ENCODE results near the gene SLC37A4. TPM values are rescaled to one million over a fixed set of nuclear protein-coding genes. Genes with fewer than 3 reads are reported as not detected.
"Not testable (repeated sequence)": the region's sequence is repeated elsewhere in the genome, so short reads cannot be mapped to it uniquely, and the experiment has no call there.

Gene SLC37A4
- polyA plus RNA-seq, 1 experiment: 21.4 TPM

DNA sequence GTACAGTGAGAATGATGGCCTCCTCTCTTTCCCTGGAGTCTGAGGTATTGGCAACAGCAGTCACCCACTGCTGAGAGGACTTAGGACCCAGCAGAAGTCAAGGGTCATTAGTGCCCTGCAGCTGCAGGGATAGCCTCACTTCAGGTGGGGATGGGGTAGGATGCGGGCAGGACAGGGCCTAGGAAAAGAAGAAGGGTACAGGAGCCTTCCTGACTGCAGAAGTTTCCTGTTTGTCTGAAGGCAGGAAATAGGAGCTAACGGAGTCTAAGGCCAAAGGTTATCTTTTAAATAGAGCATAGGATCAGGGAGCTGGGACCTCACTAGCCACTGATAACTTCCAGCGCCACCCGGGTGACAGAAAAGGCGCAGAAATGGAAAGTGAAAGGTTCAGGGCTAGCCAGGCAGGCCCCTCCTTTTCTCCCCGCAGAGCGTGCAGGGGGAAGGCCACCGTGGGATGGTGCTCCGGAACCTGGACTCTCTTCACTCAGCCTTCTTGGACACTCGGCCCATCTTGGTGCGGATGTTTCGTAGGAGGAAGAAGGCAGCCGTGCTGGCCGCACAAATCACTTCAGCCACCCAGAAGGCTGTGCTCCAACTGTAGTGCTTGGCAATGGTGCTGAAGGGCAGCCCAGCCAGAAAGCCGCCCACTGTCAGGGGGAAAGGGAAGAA is 6.1 kb downstream of the SLC37A4 start:
- Histone ChIP-seq H3K4me3 (ENCODE audit: low read depth, low read length) (no peak overlapping the region), H3K36me3 (ENCODE audit: control insufficient read depth, insufficient read depth, low read length) (peaks cover 8% of the 10 kb centered on the region), H3K27me3 (ENCODE audit: control insufficient read depth, insufficient read depth, low read length) (no peaks in the 10 kb centered on the region)
- ChIA-PET CTCF (interaction anchor here (1.0 kb wide), 1 partner anchor 95 kb away, joined by 4 read pairs; no protein-coding TSS in a partner anchor), POLR2A (no interaction called here)
- TF ChIP-seq, protein P1, sequence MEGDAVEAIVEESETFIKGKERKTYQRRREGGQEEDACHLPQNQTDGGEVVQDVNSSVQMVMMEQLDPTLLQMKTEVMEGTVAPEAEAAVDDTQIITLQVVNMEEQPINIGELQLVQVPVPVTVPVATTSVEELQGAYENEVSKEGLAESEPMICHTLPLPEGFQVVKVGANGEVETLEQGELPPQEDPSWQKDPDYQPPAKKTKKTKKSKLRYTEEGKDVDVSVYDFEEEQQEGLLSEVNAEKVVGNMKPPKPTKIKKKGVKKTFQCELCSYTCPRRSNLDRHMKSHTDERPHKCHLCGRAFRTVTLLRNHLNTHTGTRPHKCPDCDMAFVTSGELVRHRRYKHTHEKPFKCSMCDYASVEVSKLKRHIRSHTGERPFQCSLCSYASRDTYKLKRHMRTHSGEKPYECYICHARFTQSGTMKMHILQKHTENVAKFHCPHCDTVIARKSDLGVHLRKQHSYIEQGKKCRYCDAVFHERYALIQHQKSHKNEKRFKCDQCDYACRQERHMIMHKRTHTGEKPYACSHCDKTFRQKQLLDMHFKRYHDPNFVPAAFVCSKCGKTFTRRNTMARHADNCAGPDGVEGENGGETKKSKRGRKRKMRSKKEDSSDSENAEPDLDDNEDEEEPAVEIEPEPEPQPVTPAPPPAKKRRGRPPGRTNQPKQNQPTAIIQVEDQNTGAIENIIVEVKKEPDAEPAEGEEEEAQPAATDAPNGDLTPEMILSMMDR (IDR thresholded peaks at IDR 0.05; ENCODE audit: insufficient read depth, low read depth, low read length): no peak
- DNase-seq (ENCODE audit: low read depth): no peak

DNA sequence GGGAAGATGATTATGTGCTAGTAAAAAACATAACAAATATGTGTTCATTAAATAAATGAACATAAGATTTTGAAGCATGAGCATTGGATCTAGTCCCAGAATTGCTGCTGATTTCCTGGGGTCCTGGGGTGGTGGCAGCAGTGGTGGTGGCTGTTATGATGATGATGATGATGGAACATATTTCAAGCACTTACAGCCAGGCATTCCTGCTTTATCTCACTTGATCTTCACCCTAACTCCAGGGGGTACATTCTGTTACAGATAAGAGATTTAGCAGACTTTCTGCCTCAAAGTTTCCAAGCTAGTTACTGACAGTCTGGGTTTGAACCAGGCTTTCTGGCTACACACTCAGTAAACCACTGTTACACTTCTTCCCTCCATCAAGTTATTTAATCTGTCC is 6.9 kb downstream of the SLC37A4 start:
- H3K4me3 ChIP-seq (ENCODE audit: low read depth, low read length): no peak overlapping the region
- CTCF ChIA-PET: no interaction called here
- TF ChIP-seq, protein P1 (IDR thresholded peaks at IDR 0.05; ENCODE audit: insufficient read depth, low read depth, low read length): no peak
- POLR2A ChIA-PET: interaction anchor here (0.6 kb wide), 2 partner anchors 61 to 98 kb away, joined by 5 to 14 read pairs; partner anchors contain the start of gene HINFP
- no peaks in the 10 kb centered on the region for H3K27me3 ChIP-seq (ENCODE audit: control insufficient read depth, insufficient read depth, low read length)
- DNase-seq (ENCODE audit: low read depth): no peak
- peaks cover 8% of the 10 kb centered on the region for H3K36me3 ChIP-seq (ENCODE audit: control insufficient read depth, insufficient read depth, low read length)

DNA sequence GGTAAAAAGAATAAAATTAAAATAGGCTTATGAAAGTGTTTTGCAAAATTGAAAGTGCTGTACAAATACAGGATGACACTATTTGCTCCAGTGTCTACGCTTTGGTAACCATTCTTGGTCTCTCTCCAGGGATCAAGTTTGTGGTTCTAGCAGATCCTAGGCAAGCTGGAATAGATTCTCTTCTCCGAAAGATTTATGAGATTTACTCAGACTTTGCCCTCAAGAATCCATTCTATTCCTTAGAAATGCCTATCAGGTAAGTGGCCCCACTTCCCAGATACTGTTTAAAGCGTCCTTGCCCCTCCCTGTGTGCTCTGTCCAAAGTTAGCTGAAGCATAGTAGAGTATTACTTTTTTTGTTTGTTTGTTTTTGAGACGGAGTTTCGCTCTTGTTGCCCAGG is 9.0 kb downstream of the SLC37A4 start:
- ChIA-PET POLR2A (no interaction called here), CTCF (no interaction called here)
- DNase-seq (ENCODE audit: low read depth): no peak
- H3K36me3 ChIP-seq (ENCODE audit: control insufficient read depth, insufficient read depth, low read length): peaks cover 8% of the 10 kb centered on the region
- no peak overlapping the region for H3K4me3 ChIP-seq (ENCODE audit: low read depth, low read length)
- TF ChIP-seq, protein P1 (IDR thresholded peaks at IDR 0.05; ENCODE audit: insufficient read depth, low read depth, low read length): no peak
- H3K27me3 ChIP-seq (ENCODE audit: control insufficient read depth, insufficient read depth, low read length): no peaks in the 10 kb centered on the region

DNA sequence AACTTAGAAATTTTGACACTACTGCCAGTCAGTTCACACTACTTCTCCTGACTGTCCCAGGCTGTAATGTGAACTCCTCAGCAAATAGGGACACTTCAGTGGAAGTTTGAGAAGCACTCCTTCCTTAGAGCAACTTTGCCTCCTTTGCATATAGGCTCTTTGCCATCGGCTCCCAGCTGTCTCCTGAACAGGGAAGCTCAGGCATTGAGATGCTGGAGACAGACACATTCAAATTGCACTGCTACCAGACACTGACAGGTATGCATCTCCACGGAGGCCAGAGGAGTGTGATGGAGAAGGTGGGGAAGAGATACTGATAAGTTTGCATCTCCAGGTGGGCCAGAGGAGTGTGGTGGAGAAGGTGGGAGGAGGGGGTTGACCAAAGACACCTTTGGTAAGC is 10.7 kb downstream of the SLC37A4 start:
- TF ChIP-seq, protein P1 (IDR thresholded peaks at IDR 0.05; ENCODE audit: insufficient read depth, low read depth, low read length): no peak
- CTCF ChIA-PET: interaction anchor here (1.2 to 3.4 kb wide), 2 partner anchors 10 to 360 kb away, joined by 3 to 13 read pairs; partner anchors contain the start of gene SLC37A4
- H3K36me3 ChIP-seq (ENCODE audit: control insufficient read depth, insufficient read depth, low read length): peaks cover 14% of the 10 kb centered on the region
- no peak for DNase-seq (ENCODE audit: low read depth)
- POLR2A ChIA-PET: no interaction called here
- H3K4me3 ChIP-seq (ENCODE audit: low read depth, low read length): peak overlapping the region; percentile 85
- no peaks in the 10 kb centered on the region for H3K27me3 ChIP-seq (ENCODE audit: control insufficient read depth, insufficient read depth, low read length)

DNA sequence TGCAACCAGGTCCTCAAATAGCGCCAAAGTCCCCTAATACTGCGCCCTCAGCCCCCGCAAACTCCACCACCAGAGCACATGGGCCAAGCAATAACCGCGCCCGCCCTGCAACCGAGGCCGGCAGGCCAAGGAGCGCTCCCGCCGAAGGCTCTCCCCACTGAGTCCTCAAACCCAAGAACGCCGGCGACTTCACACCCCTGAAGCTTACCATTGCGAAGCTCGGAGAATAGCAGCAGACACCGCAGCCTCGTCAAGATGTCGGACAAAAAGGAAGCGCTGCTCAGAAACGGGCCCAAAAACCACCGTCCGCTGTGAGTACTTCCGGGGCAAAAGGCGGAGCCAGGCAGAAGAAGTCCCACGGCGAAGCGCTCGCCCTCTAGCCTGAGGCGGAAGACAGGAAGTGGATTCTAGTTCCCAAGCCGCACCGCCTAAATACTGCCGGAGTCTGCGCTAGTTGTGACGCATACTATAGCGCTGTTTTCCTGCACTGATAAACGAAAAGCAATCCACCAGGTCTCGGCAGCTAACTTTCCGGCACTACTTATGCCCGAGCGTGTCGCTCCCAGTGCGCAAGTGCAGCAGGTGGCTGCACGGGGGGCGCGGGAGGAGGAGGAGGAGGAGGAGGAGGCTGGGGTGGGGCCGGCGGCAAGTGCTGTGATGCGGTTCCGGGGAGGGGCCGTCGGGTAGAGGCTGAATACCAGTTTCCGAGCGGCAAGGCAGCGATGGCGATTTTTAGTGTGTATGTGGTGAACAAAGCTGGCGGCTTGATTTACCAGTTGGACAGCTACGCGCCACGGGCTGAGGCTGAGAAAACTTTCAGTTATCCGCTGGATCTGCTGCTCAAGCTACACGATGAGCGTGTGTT is 12.4 kb downstream of the SLC37A4 start, which contains the start of the genes RPS25 and TRAPPC4:
Gene RPS25, minus strand, starts transcription at position 270 of the 865 bp plus-strand sequence. Its CDS starts 59 bp downstream, at position 211.
Gene TRAPPC4, plus strand, starts transcription at position 693 of the 865 bp plus-strand sequence. Its CDS starts 30 bp downstream, at position 723.
- DNase-seq (ENCODE audit: low read depth): peak; percentile 76
- Histone ChIP-seq H3K27me3 (ENCODE audit: control insufficient read depth, insufficient read depth, low read length) (no peaks in the 10 kb centered on the region), H3K4me3 (ENCODE audit: low read depth, low read length) (peak within 1 kb of the TSS; percentile 85), H3K36me3 (ENCODE audit: control insufficient read depth, insufficient read depth, low read length) (peaks cover 12% of the 10 kb centered on the region)
- ChIA-PET POLR2A (no interaction called here), CTCF (interaction anchor here (0.7 to 3.4 kb wide), 4 partner anchors 12 to 329 kb away, joined by 3 to 13 read pairs (median 3); partner anchors contain the start of gene SLC37A4)
- TF ChIP-seq, protein P1 (IDR thresholded peaks at IDR 0.05; ENCODE audit: insufficient read depth, low read depth, low read length): no peak

DNA sequence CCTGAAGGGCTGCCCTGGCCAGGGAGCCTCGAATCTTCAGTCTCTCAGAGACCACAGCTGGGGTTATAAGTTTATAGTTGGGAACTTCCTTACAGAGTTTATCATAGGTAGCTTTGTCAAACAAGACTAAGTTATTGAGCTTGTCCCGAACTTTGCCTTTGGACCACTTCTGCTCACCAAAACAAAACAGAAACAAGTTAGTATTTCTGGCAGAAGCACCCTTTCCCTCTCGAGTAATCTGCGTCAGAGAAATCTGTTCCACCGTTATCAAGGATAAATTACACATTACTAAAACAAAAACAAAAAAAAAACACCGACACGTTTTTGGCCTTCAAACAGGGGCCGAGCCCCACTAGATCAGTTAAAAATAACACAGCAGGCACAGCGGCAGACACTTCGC is 13.3 kb downstream of the SLC37A4 start:
- H3K27me3 ChIP-seq (ENCODE audit: control insufficient read depth, insufficient read depth, low read length); CTCF ChIA-PET; DNase-seq (ENCODE audit: low read depth); POLR2A ChIA-PET: not testable (repeated sequence)
- peak overlapping the region; percentile 85 for H3K4me3 ChIP-seq (ENCODE audit: low read depth, low read length)
- peaks cover 12% of the 10 kb centered on the region for H3K36me3 ChIP-seq (ENCODE audit: control insufficient read depth, insufficient read depth, low read length)
